GM18526 (cell line): ENCODE results near the gene NUCB2.
A peak's percentile ranks its signal among the peaks of the same experiment; 100 is the strongest.

ENCODE experiments used
- POLR2A ChIP-seq: IDR thresholded peaks from 3 replicates; pipeline ENCODE4 v1.6.1; 2011; ENCODE audit not compliant: insufficient read length; ENCODE audit errors: extremely low read depth

NUCB2 gene

DNA sequence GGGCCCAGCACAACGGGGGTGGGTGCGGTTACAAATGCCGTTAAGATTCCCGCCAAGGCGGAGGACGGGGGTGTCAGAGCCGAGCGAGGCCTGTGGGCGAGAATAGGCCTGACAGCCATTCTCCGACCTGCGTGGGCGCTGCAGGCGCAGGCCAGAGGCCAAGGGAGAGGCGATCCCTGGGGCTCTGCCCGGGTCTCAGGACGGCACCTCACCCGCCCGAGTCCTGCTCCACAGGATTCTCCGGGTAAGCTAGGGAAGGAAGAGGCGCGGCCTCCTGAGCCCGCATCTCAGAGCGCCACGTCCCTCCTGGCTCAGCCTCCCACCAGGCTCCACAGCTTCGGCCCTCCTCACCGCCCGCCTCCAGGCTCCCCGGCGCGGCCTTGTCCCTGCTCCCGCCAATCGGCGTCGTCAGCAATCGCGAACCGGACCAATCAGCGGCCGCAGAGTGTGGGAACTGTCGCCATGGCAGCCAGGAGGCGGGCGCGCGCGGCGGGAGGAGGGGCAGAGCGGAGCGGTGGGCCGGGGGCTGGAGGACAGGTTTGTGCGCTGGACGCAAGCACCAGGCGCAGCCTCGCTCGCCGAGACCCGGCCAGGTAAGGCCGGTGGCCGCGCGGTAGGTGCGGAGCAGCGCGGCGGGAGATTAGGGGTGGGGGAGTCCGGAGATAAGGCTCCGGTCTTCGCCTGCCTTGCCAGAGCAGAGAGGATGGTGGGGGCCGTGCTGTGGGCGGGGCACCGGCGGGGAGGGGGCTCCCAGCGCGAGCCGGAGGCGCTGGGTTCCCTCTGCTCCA is at the start of gene NUCB2:
NUCB2 (plus strand) TSS at position 504 of the 788 bp plus-strand sequence. CDS start 18,585 bp downstream, outside the sequence.
- peak; percentile 57 for TF ChIP-seq POLR2A

DNA sequence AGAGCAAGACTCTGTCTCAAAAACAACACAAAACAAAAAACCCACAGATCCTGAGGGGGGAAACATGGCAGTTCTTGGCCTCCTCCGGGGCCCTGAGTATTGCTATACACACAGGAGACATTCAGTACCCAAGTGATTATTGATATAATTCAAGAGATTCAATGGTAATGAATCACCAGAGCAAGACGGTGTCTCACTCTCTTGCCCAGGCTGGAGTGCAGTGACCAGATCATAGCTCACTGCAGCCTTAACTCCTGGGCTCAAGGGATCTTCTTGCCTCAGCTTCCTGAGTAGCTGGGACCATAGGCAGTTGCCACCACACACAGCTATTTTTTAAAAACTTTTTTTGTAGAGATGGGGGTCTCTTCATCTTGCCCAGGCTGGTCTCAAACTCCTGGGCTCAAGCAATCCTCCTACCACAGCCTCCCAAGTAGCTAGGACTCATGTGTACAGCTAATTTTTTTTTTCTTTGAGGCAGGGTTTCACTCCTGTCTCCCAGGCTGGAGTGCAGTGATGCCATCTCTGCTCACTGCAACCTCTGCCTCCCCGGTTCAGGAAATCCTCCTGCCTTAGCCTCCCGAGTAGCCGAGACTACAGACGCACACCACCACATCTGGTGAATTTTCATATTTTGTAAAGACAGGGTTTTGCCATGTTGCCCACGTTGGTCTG is 46.9 kb upstream of the NUCB2 start:
- TF ChIP-seq POLR2A = no peak

DNA sequence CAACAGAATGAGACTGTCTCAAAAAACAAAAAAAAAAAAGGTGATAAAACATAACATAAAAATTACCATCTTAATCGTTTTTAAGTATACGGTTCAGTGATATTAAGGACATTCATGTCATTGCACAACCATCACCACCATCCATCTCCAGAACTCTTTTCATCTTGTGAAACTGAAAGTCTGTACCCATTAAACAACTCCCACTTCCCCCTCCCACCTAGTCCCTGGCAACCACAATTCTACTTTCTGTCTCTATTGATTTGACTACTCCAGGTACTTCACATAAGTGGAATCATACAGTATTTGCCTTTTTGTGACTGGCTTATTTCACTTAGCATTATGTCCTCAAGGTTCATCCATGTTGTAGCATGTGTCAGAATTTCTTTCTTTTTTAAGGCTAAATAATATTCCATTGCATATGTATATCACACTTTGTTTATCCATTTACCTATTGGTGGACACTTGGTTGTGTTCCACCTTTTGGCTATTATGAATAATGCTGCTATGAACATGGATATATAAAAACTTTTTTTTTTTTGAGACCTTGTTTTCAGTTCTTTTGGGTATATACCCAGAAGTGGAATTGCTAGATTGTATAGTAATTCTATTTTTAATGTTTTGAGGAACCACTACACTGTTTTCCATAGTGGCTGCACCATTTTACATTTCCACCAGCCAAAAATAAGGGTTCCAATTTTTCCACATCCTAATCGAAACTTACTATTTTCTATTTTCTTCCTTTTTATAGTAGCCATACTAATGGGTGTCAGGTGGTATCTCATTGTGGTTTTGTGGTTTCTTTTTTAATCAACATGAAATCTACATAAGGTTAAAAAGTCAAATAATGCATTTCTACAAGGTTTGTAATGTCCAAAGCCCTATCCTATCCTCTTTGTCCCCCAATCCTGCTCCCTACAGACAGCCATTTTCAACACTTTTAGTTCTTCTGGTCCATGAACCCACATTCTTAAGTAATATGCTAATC is 45.4 kb upstream of the NUCB2 start:
- no peak for TF ChIP-seq POLR2A

DNA sequence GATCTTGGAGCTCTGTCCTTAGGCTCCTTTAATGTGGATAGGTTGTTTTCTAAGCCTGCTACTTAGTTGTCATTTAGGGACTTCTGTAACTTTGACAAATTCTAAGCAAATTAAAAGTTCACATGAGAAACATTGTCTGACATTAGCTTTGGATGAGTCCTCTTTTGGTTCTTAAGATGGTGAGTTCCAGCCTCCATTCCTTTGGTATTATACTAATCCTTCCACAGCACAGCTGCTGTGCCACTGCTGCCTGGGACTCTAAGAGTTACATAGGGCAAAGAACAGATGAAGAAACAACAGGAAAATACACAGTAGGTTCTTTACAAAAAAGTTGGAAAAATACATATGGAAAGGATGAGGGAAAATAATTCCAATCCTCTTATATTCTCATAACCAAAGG is 43.4 kb upstream of the NUCB2 start:
- no peak for TF ChIP-seq POLR2A

DNA sequence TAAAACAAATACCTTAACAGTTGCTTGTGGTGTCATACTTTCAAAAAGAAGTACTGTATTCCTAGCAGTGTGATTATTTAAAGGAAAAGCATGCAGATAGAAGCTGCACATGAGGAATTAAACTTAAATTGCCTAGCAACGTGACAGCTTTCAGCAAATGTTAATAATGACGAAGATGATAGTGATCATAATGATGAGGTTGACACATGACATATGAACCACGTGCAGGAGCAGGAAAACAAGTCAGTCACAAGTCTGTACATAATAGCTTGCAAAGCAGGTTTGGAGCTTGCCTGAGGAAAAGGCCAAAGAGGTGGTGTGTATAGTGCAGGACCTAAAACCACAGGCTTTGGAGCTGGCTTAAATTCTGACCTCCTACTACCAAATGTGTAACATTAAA is 38.2 kb upstream of the NUCB2 start:
- no peak for TF ChIP-seq POLR2A

DNA sequence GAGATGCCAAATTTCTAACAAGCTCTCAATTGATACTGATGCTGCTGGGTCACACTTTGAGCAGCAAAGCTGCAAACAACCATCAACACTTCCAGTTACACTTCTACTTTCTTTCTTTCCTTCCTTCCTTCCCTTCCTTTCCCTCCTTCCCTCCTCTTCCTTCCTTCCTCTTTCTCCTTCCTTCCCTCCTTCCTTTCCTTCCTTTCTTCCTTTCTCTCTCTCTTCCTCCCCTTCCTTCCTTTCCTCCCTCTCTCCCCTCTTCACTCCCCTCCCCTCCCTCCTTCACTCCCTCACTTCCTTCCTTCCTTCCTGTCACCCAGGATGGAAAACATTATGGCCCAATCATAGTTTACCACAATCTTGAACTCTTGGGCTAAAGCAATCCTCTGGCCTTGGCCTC is 35.8 kb upstream of the NUCB2 start:
- TF ChIP-seq POLR2A = no peak

DNA sequence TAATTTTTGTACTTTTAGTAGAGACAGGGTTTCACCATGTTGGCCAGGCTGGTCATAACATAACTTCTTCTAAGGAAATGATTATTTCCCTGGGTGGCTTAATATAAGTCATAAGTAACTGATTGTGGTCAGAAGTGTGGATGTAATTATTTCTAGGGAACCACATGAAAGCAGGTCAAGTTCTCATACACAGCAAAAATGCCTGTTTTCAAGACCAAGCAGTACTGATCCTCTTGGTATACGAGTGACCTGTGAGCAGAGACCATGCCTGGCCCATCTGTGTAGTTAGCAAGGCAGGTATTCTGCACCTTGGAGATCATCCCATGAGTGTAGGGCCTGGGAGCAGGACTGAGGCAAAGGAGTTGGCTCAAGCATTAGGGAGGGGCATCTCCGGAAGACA is 32.5 kb upstream of the NUCB2 start:
- no peak for TF ChIP-seq POLR2A

DNA sequence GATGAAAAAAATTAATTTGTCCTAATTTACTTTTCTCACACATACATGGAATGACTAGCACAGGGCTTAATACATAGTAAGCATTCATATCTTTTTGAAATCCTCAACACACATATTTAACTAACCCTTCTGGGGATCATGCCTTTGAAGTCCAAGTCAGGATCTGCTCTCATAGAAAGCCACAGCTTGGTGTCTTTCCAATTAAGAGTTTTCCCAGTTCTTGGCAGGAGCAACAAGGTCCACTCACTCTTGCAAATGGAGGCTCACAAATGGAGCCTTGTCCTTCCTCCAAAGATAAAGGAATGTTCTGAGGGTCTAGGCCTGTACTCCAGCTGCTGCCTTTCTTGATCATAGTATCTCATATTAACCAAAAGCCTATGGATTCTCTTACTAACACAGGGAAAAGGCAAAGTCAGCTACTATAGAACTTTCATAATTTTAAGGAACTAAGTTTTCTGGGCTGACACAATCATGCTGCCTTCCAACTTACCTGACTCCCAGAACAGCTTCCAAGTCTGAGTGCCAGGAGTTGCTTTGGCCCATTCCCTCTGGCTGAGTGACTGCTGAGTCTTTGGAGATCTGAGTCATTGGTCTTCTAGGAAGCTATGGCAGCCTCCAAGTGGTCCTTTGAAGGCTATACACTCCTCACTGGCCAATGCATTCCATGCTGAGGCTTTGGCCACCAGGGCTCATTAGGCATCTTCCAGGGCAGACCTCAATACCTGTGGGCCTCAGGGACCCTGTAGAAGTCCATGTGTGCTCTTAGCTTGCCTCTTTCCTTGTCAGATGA is 25.8 kb upstream of the NUCB2 start:
- TF ChIP-seq POLR2A = no peak

DNA sequence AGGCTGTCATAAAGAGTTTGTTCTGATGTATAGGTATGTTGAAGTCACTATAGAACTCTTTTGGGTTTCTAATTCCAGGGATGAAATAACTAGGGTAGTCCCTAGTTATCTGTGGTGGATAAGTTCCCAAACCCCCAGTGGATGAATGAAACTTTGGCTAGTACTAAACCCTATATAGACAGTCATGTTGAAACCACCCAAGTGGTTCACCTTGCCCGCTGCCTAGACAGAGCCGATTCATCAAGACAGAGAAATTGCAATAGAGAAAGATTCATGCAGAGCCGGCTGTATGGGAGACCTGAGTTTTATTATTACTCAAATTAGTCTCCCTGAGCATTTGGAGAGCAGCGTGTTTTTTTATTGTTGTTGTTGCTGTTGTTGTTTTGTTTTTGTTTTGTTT is 23.8 kb upstream of the NUCB2 start:
- TF ChIP-seq POLR2A = no peak

DNA sequence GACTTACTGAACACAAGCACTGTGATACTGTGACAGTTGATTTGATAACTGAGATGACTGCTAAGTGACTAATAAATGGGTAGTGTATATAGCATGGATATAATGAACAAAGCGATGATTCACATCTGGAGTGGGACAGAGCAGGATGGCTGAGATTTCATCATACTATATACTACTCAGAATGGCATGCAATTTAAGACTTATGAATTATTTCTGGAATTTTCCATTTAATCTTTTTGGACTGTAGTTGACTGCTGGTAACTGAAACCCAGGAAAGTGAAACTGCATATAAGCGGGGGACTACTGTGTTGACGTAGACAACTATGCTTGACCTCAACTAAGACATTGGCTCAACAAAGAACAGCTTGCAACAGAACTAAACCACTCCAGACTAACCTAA is 20.0 kb upstream of the NUCB2 start:
- no peak for TF ChIP-seq POLR2A

DNA sequence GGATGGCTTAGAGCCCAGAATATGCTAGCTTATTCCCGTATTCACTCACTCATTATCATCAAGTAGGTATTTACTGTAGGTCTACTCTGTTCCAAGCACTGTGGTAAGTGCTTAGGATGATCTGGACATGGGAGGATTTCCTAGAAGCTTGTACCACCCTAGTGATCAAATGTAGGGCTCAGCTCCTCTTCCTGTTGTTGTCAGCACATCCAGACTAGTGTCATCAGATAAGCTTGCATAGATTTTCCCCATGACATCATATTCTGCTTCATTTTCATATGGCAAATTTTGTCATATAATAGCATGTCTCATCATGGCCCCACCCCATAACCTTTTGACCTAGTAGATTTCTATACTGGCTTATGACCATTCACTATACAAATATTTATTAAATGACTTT is 19.3 kb upstream of the NUCB2 start:
- TF ChIP-seq POLR2A = no peak

DNA sequence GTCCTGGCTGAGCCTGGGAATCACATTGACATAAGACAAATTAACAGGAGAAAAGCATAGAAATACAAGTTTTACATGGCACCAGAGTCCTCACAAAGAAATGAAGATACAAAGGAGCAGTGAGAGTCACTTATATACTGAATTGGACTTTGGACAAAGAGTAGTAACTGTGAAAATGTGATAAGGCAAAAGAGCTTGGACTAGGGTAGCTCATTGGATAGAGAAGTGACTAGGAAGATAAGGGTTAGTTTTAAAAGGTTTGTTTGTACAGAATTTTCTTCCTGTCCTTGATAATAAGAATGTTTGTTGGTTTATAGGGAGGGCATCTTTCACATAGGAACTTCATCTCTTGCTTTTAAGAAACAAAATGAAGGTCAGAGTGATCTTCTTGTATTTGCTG is 17.9 kb upstream of the NUCB2 start:
- TF ChIP-seq POLR2A = no peak

DNA sequence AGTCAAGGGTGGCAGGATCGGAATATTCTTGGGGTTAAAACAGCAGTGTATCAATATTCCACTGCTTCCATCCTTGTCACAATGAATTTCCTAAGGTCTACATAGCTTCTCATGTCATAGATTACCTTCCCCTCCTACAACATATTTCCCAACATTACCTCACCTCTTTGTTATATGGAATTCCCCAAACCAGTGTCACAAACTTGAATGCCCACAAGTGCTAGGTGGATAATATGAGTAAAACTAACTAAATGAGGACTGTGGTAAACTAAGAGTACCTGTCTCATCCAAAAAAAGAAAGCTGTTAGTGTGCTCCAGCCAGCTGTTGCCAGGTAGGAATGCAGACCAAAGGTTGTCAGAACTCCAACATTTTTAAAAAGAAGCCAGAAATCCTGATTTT is 17.0 kb upstream of the NUCB2 start:
- no peak for TF ChIP-seq POLR2A

DNA sequence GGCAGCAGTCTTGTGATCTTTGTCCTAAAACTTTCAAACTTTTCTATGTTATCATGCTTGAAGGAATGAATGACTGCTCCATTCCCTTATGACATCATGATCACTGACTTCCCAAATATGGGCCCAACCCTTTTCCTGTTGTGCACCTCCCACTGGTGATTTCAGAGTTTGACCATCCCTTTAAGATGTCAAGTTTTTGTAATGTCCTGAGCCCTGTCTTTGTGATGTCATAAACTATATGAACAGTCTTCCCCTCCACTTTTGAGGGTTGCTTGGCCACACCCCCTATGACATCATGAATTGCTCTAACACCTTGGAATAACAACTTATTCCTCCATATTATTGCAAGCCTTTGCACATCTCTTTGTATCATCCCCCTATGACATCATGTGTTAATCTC is 16.5 kb upstream of the NUCB2 start:
- no peak for TF ChIP-seq POLR2A

DNA sequence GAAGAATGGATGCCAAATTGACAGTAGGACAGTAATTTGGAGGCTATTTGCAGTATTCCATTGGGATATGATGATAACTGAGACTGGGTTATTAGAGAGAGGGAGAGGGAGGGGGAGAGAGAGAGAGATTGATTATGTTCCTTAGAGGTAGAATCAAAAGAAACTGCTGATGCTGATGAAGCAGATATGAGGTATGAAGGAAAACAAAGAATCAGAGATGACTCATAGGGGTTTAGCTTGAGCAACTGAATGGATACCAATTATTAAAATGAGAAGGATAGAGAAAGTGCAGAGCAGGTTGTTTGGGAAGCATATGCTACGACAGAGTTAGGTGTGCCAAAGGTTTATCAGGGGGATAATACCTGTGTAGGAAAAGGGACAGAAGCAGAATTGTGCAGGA is 12.8 kb upstream of the NUCB2 start:
- no peak for TF ChIP-seq POLR2A
